Measurements from ENCODE around the gene EIF4B. TPM values are rescaled to one million over a fixed set of nuclear protein-coding genes. Genes with fewer than 3 reads are reported as not detected.

The EIF4B gene
- 713 and 723 TPM in 2 replicates for total RNA-seq (2021)
- long read RNA-seq, full-length matches to known transcripts: 2,616 of 3,231 reads
- long read RNA-seq, partial matches to known transcripts: 342 of 3,231 reads
- long read RNA-seq, other reads (novel, unspliced or antisense): 273 of 3,231 reads

- Mint-ChIP-seq H3K9me3 (peaks cover 0 to 2% of the 10 kb centered on the region in 2 experiments; a peak in 2 of 5 replicates), H3K4me3 (peak within 1 kb of the TSS; percentile 95 to 99), H3K27ac (peak within 1 kb of the TSS; percentile 100), H3K4me1 (peaks cover 34 to 43% of the 10 kb centered on the region in 2 experiments), H3K36me3 (ENCODE audit: insufficient read depth in 1 of 3, low read depth in 3 of 3) (peaks cover 31 to 39% (median 33%) of the 10 kb centered on the region in 3 experiments), H3K27me3 (ENCODE audit: low read depth) (no peaks in the 10 kb centered on the region; the same call in 1 of the 2 replicates)
- Histone ChIP-seq H3K18ac (ENCODE audit: insufficient read length, low read depth, low read length) (peak within 1 kb of the TSS; percentile 97), H2BK120ac (ENCODE audit: low read depth, low read length, poor library complexity, severe bottlenecking) (peak within 1 kb of the TSS; percentile 84), H3K27ac (ENCODE audit: insufficient read length, low read depth, low read length) (peak within 1 kb of the TSS; percentile 92), H2AK5ac (ENCODE audit: insufficient read length, low read length) (peak within 1 kb of the TSS; percentile 24), H4K91ac (ENCODE audit: insufficient read length, low read depth, low read length) (peak within 1 kb of the TSS; percentile 30), H3K4me1 (ENCODE audit: insufficient read depth, low read length) (peaks cover 5% of the 10 kb centered on the region; the same call in 1 of the 2 replicates), H3K27me3 (ENCODE audit: insufficient read depth, low read length) (no peaks in the 10 kb centered on the region), H2BK12ac (ENCODE audit: insufficient read length, low read depth, low read length) (no peak within 1 kb of the TSS), H3K4me2 (ENCODE audit: insufficient read depth, insufficient read length, low read length) (peak within 1 kb of the TSS; percentile 86), H3K56ac (ENCODE audit: insufficient read length, low read depth, low read length) (peak within 1 kb of the TSS; percentile 60), H2AFZ (ENCODE audit: low read length) (no peak within 1 kb of the TSS), H3K14ac (ENCODE audit: insufficient read depth, low read length) (peak within 1 kb of the TSS; percentile 98), H3K79me2 (ENCODE audit: insufficient read depth, low read length) (peaks cover 38% of the 10 kb centered on the region), H2BK15ac (ENCODE audit: low read depth, low read length) (no peak within 1 kb of the TSS), H2BK5ac (ENCODE audit: insufficient read length, low read length) (peak within 1 kb of the TSS; percentile 97), H3K9ac (ENCODE audit: extremely low read depth, insufficient read length, low read length) (peak within 1 kb of the TSS; percentile 98), H3K9me3 (ENCODE audit: control insufficient read depth, low read depth, low read length) (no peaks in the 10 kb centered on the region), H3T11ph (ENCODE audit: low read length) (peak within 1 kb of the TSS; percentile 48), H4K5ac (ENCODE audit: insufficient read length, low read depth, low read length) (peak within 1 kb of the TSS; percentile 98), H4K20me1 (ENCODE audit: control insufficient read depth, insufficient read depth, insufficient read length) (no peaks in the 10 kb centered on the region), H3K4ac (ENCODE audit: low read depth, low read length) (peak within 1 kb of the TSS; percentile 64; the same call in 1 of the 2 replicates), H3K23ac (ENCODE audit: insufficient read length, low read depth, low read length) (no peak within 1 kb of the TSS), H2BK20ac (ENCODE audit: low read depth, low read length, poor library complexity, severe bottlenecking) (no peak within 1 kb of the TSS), H3K79me1 (ENCODE audit: insufficient read depth, low read depth, low read length, poor library complexity, severe bottlenecking) (no peaks in the 10 kb centered on the region), H3K23me2 (ENCODE audit: insufficient read length, low read depth, low read length, poor library complexity, severe bottlenecking) (peaks cover 3% of the 10 kb centered on the region), H4K8ac (replicated peaks; ENCODE audit: insufficient read length, low read depth, low read length) (peak within 1 kb of the TSS; percentile 94)
- peak; percentile 100 for DNase-seq
- TF ChIP-seq CTCF (conservative IDR thresholded peaks at IDR 0.05): no peak
- whole genome bisulfite sequencing (ENCODE audit: extremely low coverage, insufficient read length, low lambda C conversion rate): no CpG with 5 or more reads among the region's 64 CpGs
Measured at GRCh38 chr12:53005986-53006809, at the start of gene EIF4B. EIF4B (plus strand) TSS chr12:53006456; CDS start chr12:53006484, 28 bp downstream.
